NB4 (cell line): ENCODE data around the gene NXT1.

Experiments
- DNase-seq: peaks from one replicate; pipeline ENCODE4 v3.0.0; 2010; ENCODE audit warnings: low read depth
- H3K4me3 ChIP-seq: one replicate; pipeline ENCODE4 v1.5.1; 2011; ENCODE audit warnings: mild to moderate bottlenecking, low read depth, low read length, moderate library complexity
- MYC ChIP-seq: IDR thresholded peaks from 2 replicates; pipeline ENCODE4 v1.6.1; 2011; ENCODE audit warnings: low read depth, low read length
- POLR2A ChIP-seq: IDR thresholded peaks from 2 replicates; pipeline ENCODE4 v1.6.1; 2011; ENCODE audit warnings: mild to moderate bottlenecking; ENCODE audit not compliant: insufficient read length; ENCODE audit errors: extremely low read depth
- TF ChIP-seq, protein P1 (sequence below): IDR thresholded peaks from 2 replicates; pipeline ENCODE4 v1.6.1; 2011; ENCODE audit warnings: low read depth, low read length
- TF ChIP-seq, protein P2 (sequence below): IDR thresholded peaks from one replicate; pipeline ENCODE4 v1.5.1; 2012; ENCODE audit warnings: low read depth, low read length

Gene NXT1

DNA sequence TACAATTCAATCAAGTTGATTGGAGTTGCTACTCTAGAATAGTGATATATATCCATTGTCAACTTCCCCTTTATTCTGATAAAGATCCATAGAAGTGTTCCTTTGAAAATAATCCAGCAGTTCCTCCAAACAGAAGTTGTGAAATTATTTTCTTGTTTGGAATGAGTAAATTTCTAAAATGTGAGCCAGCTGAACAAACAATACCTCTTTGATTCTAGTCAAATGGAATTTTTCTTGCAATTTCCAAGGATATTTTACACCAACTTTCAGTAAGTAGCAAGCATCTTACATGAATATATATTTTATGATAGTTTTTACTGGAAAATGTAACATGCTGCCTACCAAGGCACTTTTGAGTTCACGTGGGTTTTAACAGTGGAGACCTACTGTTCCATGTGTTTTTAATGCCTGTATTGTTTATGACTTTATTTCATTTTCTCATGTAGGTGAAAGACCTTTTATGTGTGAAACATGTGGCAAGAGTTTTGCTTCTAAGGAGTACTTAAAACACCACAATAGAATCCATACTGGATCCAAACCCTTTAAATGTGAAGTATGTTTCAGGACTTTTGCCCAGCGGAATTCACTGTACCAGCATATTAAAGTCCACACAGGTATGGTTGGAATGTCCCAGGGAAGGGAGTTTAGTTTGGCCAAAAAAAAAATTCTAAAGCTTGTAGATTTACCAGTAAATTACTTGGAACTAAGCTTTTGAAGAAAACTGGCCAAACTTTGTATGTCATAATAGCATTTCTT lies 17.9 kb downstream of the NXT1 start:
- TF ChIP-seq, protein P1, sequence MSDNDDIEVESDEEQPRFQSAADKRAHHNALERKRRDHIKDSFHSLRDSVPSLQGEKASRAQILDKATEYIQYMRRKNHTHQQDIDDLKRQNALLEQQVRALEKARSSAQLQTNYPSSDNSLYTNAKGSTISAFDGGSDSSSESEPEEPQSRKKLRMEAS: no peak
- TF ChIP-seq, protein P2, sequence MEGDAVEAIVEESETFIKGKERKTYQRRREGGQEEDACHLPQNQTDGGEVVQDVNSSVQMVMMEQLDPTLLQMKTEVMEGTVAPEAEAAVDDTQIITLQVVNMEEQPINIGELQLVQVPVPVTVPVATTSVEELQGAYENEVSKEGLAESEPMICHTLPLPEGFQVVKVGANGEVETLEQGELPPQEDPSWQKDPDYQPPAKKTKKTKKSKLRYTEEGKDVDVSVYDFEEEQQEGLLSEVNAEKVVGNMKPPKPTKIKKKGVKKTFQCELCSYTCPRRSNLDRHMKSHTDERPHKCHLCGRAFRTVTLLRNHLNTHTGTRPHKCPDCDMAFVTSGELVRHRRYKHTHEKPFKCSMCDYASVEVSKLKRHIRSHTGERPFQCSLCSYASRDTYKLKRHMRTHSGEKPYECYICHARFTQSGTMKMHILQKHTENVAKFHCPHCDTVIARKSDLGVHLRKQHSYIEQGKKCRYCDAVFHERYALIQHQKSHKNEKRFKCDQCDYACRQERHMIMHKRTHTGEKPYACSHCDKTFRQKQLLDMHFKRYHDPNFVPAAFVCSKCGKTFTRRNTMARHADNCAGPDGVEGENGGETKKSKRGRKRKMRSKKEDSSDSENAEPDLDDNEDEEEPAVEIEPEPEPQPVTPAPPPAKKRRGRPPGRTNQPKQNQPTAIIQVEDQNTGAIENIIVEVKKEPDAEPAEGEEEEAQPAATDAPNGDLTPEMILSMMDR: no peak
- TF ChIP-seq POLR2A: no peak
- TF ChIP-seq MYC: no peak
- DNase-seq: no peak
- no peak overlapping the region for H3K4me3 ChIP-seq

GRCh38 chr20:23369072-23369823 lies 18.7 kb downstream of the NXT1 start:
- no peak for DNase-seq
- TF ChIP-seq, protein P2: no peak
- TF ChIP-seq POLR2A (no peak), MYC (no peak)
- TF ChIP-seq, protein P1: no peak
- no peak overlapping the region for H3K4me3 ChIP-seq

GRCh38 chr20:23370274-23370673 lies 19.7 kb downstream of the NXT1 start:
- no peak for TF ChIP-seq POLR2A
- TF ChIP-seq, protein P2: no peak
- TF ChIP-seq, protein P1: no peak
- no peak for TF ChIP-seq MYC
- no peak for DNase-seq
- no peak overlapping the region for H3K4me3 ChIP-seq

GRCh38 chr20:23370873-23371272 lies 20.3 kb downstream of the NXT1 start:
- no peak for DNase-seq
- TF ChIP-seq MYC: no peak
- TF ChIP-seq, protein P1: no peak
- TF ChIP-seq, protein P2: no peak
- no peak for TF ChIP-seq POLR2A

GRCh38 chr20:23371496-23371895 lies 20.9 kb downstream of the NXT1 start:
- TF ChIP-seq, protein P2: no peak
- TF ChIP-seq POLR2A: no peak
- no peak for TF ChIP-seq MYC
- TF ChIP-seq, protein P1: no peak
- DNase-seq: no peak

More at GRCh38 chr20:23370873-23371272, 20.3 kb downstream of the NXT1 start:
- H3K4me3 ChIP-seq: no peak overlapping the region

More at GRCh38 chr20:23371496-23371895, 20.9 kb downstream of the NXT1 start:
- no peak overlapping the region for H3K4me3 ChIP-seq
